ENCODE measurements around the gene AQP12A.

AQP12A gene

GRCh38 chr2:240722376-240722775, 30.7 kb downstream of the AQP12A start:
- DNase-seq (ENCODE audit: low read depth, low spot score) = no peak

DNA sequence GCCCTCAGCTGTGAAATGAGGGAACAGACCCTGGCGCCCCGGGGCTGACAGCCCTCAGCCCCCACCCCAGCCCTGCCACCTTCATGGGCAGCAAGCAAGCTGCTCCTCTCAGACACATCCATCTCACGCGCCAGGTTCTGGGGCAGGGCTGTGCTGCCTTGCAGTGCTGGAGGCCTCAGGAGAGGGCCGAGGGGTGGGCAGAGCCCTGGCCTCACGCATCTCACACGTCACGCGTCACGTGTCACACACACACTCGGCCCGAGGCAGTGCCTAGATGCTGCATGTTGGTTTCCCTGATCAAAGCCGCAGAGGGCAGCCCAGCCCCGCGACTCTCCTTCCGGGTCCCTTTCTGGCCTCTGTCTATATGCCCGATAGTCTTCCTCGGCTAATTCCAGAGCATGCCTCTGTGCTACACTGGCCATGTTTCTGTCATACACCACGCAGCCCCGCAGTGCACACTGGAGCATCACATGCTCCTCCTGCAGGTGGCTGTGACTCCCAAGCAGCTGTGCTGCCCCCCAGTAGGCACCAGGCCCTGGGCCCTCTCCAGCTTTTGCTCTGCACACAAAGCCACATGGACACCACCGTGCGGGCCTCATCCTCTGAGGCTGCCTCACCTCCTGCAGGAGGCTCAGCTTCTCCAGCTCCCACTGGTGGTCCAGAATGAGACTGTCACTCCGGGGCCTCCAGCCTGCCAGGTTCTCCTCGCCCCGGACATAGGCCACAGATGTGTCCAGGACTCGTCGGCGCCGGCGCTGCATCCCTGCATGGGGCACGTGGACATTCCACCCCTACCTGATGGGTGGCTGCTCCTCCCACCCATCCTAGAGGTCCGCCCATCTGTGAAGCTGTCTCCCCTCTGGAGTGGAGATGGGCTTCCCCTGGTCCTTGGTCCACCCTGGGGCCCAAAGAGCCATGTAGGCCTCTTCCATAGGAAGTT, 31.4 kb downstream of the AQP12A start:
- DNase-seq (ENCODE audit: low read depth, low spot score) = no peak

DNA sequence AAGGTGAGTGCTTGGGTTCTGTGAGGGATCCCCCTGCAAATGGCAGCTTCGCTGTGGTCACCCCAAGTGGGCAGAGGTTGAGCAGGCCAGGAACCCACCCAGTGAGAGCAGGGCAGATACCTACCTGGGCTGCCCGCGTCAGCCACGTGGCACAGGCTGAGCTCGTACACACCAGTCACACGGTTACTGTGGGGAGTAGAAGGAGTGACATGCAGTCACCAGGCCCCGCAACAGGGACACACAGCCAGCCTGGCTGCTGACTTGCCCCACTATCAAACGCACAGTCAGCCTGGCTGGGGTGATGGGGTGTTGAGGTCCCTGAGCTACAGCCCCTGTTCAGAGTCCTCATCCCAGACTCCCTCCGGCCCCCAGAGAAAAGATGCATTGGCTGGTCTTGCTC, 32.2 kb downstream of the AQP12A start:
- no peak for DNase-seq (ENCODE audit: low read depth, low spot score)

GRCh38 chr2:240724431-240724830, 32.8 kb downstream of the AQP12A start:
- no peak for DNase-seq (ENCODE audit: low read depth, low spot score)

DNA sequence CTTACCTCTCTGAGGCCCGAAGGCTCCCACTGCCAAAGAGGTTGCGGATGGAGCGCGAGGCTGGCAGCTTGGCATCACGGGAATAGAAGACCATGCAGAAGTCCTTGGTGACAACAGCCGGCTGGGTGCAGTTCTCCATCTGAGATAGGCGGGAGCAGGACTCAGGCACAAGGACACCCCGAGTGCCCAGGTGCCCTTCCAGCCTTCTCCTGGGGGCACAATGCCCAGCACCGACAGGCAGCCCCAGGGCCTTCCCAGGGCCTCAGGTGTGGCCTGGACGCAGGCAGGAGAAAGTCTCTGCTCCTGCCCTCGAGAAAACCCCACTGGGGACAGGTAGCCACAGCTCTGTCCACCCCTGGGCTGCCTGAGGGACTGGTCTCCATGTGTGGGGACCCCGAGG, 33.6 kb downstream of the AQP12A start:
- DNase-seq (ENCODE audit: low read depth, low spot score) = no peak

DNA sequence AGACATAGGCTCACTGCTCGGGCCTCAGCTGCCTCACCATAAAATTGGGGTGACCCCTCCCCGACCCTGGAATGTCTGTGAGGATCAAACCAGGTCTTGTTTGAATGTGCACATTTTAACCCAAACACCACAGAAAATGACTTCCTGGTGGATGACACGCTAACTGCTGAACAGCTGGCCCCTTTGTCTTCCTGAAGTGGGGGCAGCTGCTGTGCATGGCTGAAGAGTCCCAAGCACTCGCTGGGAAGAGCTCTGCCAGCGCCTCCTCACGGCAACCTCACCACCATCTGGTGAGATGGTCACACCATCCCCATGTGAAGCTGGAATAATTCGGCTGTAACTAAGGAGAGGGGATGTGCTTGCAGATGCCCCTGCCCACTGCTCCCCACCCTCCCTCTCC, 34.0 kb downstream of the AQP12A start:
- no peak for DNase-seq (ENCODE audit: low read depth, low spot score)

DNA sequence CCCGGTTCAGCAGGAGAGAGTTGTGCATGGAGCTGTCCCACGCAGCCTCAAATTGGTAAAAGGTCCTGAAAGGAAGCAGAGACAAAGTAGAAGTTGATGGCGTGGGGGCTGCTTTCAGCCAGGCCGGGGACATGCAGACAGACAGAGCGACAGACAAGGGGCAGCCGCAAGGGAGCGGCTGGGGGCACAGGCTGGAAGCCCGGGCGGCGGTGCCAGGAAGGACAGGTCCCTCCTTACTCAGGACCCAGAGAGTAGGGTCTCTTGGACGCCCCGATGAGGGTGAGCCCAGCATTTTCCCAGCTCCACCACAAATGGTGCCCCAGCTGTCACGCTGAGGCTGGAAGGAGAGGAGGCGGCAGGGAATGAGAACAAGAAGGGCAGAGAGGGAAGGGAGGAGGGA, 35.2 kb downstream of the AQP12A start:
- no peak for DNase-seq (ENCODE audit: low read depth, low spot score)

GRCh38 chr2:240727439-240727838, 35.8 kb downstream of the AQP12A start:
- no peak for DNase-seq (ENCODE audit: low read depth, low spot score)

GRCh38 chr2:240727913-240728312, 36.2 kb downstream of the AQP12A start:
- DNase-seq (ENCODE audit: low read depth, low spot score) = no peak

DNA sequence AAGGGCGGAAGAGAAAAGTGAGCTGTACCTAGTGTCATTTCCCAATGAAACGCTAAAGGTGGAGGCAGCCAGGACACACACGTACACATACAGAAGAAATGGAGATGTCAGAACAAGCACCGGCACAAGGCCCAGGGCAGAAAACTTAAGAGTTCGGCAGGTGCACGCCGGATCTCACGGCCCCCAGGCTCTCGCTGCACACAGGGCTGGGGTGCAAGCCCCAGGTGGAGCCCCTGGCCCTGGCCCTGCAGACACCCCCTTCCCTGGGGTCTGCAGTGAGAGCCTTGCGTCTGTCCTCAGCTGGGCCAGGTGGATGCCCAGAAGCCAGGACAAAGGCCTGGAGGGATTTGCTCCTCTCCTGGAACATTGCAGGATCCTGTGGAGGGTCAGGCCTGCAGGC, 36.7 kb downstream of the AQP12A start:
- no peak for DNase-seq (ENCODE audit: low read depth, low spot score)

DNA sequence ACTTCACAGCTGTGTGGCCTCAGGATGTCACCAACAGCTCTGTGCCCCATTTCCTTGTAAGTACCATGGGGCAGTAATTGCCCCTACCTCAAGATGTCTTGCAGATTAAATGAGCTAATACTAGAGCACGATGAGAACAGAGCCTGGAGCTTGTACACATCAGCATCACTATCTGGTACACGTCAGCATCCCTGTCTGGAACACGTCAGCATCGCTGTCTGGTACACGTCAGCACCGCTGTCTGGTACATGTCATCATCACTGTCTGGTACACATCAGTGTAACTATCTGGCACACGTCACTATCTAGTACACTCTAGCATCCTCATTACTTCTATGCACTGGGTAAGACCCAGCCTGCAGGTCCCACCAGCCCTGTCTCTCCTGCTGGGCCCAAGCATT, 37.2 kb downstream of the AQP12A start:
- no peak for DNase-seq (ENCODE audit: low read depth, low spot score)

DNA sequence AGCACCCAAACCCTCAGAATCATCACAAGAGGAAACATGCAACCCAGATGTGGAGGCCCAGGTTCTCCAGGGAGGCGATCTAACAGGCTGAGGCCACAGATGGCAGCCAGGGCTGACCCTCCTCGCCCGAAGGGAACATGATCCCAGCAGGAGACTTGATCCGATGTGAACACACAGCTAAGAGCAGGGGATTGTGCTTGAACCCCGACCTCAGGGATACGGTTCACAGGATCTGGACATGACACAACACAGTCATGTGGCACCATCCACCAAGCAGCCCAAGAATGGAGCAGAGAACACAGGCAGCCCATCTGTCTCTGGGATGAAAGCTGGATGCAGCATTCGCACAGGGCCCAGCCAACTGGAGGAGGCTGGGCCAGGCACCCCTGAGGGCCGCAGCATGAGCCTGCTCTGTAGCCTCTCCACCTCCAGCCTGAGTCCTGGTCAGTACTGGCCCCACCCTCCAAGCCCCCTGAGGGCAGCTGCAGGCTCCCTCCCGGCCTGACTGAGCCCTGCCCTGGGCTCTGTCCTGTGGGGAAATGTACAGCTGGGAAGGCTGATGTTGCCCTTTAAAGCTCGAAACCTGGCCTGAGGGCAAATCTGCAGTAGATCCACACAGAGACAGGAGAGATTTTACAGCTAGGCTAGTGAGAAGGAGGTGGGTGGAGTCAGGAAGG, 39.0 kb downstream of the AQP12A start:
- no peak for DNase-seq (ENCODE audit: low read depth, low spot score)

GRCh38 chr2:240731178-240731545, 39.5 kb downstream of the AQP12A start:
- no peak for DNase-seq (ENCODE audit: low read depth, low spot score)

- no peak for DNase-seq (ENCODE audit: low read depth, low spot score)
Observed at GRCh38 chr2:240732184-240732583, 40.5 kb downstream of the AQP12A start.

- no peak for DNase-seq (ENCODE audit: low read depth, low spot score)
Observed at GRCh38 chr2:240732911-240733622, 41.4 kb downstream of the AQP12A start.

DNA sequence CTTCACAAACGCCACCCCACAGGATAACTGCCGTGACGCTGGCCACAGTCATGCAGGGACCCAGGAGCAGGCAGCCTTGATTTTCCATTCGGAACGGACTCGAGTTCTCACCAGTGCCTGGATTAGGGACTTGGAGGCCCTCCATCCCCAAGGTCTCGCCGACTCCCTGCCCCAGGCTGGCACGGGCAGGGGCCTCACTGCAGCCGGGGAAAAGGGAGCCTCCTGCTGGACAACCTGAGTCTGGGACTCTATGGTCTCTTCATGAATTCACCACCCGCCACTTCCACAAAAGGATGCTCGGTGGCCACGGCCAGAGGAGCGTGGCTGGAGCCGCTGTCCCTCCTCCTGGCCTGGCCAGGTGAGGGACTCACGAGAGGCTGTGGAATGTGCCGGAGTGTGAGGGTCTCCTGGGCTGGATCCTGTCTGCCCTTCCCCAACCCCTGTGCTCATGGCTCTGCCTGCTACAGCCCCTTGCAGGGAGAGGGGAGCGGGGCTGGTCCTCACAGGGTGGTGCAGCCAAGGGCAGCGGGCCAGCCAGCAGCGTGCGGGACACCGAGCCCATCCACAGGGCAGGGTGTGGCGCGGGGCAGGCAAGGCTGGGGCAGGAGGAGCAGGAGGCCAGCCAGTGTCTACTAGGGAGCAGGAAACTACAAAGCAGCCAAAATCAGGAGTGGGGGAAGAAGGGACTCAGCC, 42.3 kb downstream of the AQP12A start:
- DNase-seq (ENCODE audit: low read depth, low spot score) = no peak

- DNase-seq (ENCODE audit: low read depth, low spot score) = no peak
Observed at GRCh38 chr2:240734756-240735155, 43.1 kb downstream of the AQP12A start.

DNA sequence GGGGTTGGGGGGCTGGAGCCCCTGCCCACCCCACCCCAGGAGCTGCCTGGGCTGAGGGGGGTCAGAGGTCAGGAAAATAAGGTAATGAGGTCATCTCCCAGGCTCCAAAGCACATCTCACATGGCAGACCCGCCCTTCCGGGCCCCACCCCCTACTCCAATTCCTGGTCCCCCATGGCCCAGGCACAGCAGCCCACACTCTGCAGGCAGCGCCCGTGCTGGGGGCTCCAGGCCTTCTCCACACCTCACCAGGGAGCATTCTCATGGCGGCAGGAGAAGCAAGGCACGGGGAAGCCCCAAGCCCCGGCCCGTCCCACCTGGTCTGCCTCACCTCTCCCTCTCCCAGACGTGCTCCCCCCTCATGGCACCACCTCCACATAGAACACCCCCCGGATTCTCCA, 43.8 kb downstream of the AQP12A start:
- no peak for DNase-seq (ENCODE audit: low read depth, low spot score)

GRCh38 chr2:240736281-240737250, 44.9 kb downstream of the AQP12A start:
- no peak for DNase-seq (ENCODE audit: low read depth, low spot score)

GRCh38 chr2:240737512-240737911, 45.8 kb downstream of the AQP12A start:
- DNase-seq (ENCODE audit: low read depth, low spot score) = no peak

DNA sequence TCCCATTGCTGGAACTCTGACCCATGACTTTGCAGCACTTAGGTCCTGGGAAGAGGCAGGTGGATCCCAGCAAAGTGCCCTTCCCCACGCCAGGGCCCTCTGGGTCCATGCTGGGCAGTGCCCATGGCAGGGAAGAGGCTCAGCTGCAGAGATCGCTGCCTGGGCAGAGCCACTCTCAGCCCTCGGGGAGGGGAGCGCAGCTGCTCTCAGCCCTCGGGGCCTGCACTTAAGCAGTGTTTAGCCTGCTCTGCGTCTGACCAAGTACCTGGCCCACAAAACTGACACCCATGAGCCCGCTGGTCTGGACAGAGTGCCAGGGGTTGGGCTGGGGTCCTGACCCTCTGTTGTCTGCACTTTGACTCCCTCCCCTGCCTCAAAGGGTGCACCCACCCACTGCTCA, 46.3 kb downstream of the AQP12A start:
- DNase-seq (ENCODE audit: low read depth, low spot score) = no peak
